Ishikawa (cell line): Measurements from ENCODE around the gene ERN1.

ENCODE experiments used
- CREB1 ChIP-seq: IDR thresholded peaks from 2 replicates; pipeline ENCODE4 v1.6.1; 2012; ENCODE audit warnings: low read depth
- EP300 ChIP-seq: IDR thresholded peaks from 2 replicates; pipeline ENCODE4 v1.6.1; 2012; ENCODE audit warnings: borderline replicate concordance
- MAX ChIP-seq: IDR thresholded peaks from 2 replicates; pipeline ENCODE4 v1.6.1; 2012
- NFIC ChIP-seq: IDR thresholded peaks from 2 replicates; pipeline ENCODE4 v1.6.1; 2012
- REST ChIP-seq: IDR thresholded peaks from 2 replicates; pipeline ENCODE4 v1.6.1; 2012; ENCODE audit warnings: low read depth, mild to moderate bottlenecking
- TAF1 ChIP-seq: IDR thresholded peaks from 2 replicates; pipeline ENCODE4 v1.6.1; 2012; ENCODE audit warnings: low read depth, mild to moderate bottlenecking
- TCF12 ChIP-seq: IDR thresholded peaks from 2 replicates; pipeline ENCODE4 v1.6.1; 2012; ENCODE audit warnings: low read depth
- TEAD4 ChIP-seq: IDR thresholded peaks from 2 replicates; pipeline ENCODE4 v1.6.1; 2012
- YY1 ChIP-seq: IDR thresholded peaks from 2 replicates; pipeline ENCODE4 v1.6.1; 2012; ENCODE audit warnings: low read depth

GRCh38 chr17:64045176-64045575 lies 84.8 kb downstream of the ERN1 start:
- TF ChIP-seq TAF1 (no peak), CREB1 (no peak), TCF12 (no peak), REST (no peak), TEAD4 (no peak), NFIC (no peak), YY1 (no peak), MAX (no peak), EP300 (no peak)
